GM21360 (cell line): Measurements from ENCODE around the gene ADAMTSL2.

Experiments
- ATAC-seq: cut with Tn5 transposase; IDR thresholded peaks from one replicate; pipeline ENCODE4 v1.9.1; 2021; ENCODE audit warnings: mild to moderate bottlenecking, moderate library complexity; ENCODE audit not compliant: unreplicated experiment

Gene ADAMTSL2

DNA sequence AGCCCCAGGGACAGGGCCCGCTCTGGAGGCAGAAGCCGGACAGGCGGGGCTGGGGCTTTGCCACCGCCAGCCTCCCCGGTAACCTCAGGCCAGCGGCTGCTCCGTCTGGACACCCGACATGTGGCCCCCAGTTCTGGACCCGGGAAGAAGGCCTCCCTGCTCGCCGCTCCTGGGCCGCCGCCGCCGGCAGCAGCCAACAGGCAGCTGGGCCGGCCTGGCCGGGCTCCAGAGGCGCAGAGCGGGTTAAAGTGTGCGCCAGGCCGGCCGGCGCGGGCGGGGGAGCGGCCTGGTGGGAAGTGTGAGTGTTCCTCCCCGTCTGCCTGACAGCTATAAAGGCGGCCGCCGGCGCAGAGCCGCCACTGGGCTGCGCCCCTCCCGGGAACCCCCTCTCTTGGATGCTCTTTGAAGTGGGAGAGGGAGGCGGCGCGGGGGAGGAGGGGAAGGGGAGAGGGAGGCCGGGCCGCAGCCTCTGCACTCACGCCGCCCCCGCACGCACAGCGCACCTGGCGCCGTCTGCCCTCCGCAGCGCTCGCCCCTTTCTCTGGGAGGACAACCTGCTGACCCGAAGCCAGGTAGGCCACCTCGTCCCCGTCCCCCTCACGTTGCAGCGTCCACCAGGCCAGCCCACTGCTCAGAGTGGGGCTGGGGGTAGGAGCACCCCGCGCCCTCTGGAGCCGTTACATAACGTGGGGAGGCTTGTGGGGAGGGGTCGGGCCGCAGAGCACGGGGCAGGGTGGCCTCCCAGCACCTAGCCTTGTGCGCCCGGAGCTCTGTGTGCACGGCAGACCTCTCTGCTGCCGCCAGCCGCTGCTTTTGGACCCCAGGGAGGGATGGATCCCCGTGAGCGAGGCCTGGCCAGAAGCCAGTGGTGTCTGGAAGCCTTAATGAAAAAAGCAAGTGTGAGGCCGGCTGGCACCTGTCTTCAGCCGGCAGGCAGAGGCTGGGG, at the start of gene ADAMTSL2:
Gene ADAMTSL2 (plus strand): TSS at position 359 of the 946 bp plus-strand sequence. CDS start 2,009 bp downstream, outside the sequence.
- ATAC-seq: no peak

DNA sequence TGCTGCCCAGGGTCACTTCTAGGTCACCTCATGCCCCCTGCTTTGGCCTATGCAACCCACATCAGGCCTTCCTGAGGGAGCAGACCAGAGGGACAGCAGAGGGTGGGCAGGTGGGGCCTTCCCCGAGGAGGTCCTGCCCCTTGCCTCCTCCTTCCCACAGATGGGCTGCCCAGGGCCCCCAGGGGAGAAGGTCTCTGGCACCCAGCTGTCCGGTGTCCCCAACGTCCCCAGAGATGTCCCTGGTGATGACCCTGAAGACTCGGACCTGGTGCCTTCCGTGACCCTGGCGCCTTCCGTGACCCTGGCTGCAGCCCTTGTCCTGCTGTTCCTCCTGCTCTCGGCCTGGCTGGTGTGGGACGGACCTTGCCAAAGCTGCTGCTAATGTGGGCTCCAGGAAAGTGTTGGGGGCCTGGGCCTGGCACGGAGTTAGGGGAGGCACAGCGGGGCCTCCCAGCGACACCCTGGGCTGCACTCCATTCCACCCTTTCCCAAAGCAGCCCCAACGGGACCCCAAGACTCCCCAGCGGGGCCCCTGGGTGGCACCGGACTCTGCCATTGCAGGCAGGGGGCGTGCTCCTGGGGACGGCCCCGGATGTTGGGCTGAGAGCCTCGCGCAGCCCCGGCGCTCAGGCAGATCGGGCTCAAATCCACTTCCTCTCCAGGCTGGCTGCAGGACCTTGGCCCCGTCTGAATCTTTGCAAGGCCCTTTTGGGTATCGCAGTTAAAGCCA, 48.8 kb upstream of the ADAMTSL2 start:
- no peak for ATAC-seq

DNA sequence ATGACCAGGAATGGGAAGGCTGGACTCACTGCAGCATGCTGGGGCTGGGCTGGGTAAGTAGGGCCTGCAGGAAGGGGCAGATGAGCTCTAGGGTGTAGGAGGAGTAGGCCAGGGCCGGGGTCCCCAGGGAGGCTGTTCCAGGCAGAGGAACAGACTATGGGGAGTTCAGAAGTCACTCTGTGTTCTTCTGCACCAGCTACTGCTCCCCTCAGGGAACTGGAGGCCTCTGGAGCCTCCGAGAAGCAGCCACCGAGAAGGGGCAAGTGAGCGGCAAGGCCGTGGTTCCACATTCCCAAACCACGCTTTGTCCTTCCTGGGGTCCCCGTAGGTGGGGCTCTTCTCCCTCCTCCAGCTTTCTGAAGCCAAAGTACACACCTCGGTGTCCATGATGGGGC, 47.2 kb upstream of the ADAMTSL2 start:
- no peak for ATAC-seq

DNA sequence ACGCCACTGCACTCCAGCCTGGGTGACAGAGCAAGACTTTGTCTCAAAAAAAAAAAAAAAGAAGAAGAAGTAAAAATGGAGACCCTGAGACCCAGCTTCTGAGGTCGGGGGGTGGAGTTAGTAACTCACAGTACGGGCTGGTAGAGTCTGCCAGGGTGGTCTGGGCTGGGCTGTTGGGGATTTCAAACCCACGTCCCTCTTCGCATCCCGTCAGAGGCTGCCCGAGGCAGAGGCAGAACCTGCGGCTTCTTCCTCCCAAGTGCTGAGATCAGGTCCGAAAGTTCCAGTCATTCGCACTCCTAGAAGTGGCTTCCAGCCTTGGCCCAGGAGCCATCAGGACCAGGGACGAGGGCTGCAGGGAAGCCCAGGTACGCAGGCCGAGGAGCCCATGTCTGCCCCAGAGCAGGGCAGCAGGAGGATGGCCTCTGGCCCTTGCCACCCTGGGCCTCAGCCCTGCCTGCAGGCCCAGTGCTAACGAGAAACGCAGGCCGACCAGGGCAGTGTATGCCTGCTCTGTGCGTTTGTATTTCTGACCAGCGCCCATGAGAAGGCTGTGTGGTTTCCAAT, 45.7 kb upstream of the ADAMTSL2 start:
- no peak for ATAC-seq

DNA sequence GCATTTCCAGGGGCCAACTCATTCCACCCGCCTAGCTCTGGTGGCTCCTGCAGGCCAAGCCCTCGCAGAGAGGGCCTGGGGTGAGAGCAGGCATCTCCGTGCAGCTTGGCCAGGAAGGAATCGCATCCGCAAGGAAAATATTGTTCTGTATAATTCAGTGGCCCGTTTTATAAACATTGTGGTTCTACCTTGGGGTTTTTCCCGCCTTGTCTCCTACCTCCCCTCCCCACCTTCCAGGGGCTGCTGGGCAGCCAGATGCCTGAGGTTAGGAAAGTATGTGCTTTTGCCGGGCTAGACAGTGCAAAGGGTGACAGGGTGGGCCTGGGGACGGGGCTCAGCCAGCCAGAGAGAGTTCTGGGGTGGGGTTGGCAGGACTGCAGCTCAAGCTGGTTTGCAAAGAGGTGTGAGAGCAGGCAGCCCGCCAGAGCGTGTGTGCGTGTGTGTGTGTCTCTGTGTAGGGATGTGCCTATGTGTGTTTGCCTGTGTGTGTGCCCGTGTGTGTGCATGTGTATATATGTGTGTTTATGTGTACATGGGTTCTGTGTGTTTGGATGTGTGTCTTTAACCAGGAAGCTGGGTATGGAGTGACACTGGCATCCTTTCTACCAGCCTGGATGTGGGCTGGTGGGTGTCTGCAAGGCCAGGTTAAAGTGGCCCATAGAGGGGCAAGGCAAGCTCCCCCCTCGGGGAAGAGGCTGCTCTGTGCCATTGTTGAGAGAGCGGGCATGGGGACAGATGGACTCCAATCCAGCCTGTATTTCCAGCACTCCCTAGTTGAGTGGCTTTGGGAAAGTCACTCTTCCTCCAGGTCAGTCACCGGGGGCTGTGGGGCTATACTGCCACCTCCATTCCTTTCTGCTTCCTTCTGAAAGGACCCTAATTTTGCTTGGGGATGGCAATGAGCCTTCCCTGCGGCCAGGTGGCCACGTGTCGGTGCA, 45.0 kb upstream of the ADAMTSL2 start:
- no peak for ATAC-seq

DNA sequence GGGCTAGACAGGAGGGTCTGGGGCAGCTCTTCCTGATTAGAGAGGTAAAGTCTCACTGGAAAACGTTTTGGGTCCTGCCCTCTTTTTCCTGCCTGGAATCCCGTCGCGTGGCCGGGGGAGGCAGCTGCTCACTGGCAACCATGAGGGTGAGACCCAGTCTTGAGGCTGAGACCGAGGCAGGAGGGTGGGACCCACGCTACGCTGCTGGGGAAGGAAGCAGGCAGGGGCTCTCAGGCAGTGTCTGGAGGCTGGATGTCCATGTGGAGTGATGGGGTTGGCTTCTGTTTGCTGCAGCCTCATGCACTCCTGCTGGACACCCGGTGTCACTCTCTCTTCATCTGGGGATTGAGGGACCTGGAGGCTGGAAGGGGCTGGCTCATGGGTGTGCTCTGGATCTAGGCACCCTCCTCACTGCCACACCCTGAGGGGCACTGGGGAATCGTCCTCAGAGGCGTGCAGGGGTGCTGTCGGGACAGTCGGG, 44.3 kb upstream of the ADAMTSL2 start:
- no peak for ATAC-seq

DNA sequence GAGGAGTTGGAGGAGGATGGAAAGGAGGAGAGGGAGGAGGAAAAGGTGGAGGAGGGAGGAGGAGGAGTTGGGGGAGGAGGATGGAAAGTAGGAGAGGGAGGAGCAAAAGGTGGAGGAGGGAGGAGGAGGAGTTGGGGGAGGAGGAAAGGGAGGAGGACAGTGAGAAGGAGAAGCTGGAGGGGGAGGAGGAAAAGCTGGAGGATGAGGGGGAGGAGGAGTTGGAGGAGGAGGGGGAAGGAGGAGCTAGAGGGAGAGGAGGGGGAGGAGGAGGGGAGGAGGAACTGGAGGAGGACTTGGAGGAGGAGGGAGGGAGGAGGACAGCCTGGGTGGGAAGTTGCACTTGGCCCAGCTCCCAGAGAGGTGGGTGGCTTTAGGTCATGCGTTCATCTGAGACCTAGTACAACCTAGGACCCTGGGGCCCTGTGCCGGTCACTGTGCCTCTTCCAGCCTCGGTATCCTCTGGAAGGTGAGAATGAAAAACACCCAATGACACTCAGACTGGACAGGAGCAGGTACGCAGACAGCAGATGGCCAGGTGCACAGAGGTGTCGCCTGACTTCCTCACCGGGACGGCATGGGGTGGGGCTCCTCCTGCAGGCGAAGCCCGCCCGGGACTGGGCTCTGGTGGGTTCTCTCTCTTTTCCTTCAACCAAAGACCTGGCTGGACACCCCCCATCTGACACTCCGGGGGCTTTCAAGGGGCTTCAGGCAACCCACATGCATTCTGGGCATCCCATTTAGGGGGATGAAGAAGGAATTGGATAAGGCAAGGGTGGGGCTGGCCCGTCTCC, 43.4 kb upstream of the ADAMTSL2 start:
- ATAC-seq: no peak

DNA sequence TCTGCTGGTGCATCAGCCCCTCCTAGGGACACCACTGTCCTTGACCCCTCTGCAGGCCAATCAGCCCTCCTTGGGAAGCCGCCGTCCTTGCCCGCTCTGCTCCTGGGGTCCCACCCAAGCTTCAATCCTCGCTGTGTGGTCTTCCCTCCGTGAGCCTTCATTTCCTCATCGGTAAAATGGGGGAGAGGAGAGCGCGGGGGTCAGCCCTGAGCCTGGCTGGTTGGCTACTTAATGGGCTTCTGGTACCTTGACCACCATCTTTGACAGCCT, 42.9 kb upstream of the ADAMTSL2 start:
- ATAC-seq: no peak

DNA sequence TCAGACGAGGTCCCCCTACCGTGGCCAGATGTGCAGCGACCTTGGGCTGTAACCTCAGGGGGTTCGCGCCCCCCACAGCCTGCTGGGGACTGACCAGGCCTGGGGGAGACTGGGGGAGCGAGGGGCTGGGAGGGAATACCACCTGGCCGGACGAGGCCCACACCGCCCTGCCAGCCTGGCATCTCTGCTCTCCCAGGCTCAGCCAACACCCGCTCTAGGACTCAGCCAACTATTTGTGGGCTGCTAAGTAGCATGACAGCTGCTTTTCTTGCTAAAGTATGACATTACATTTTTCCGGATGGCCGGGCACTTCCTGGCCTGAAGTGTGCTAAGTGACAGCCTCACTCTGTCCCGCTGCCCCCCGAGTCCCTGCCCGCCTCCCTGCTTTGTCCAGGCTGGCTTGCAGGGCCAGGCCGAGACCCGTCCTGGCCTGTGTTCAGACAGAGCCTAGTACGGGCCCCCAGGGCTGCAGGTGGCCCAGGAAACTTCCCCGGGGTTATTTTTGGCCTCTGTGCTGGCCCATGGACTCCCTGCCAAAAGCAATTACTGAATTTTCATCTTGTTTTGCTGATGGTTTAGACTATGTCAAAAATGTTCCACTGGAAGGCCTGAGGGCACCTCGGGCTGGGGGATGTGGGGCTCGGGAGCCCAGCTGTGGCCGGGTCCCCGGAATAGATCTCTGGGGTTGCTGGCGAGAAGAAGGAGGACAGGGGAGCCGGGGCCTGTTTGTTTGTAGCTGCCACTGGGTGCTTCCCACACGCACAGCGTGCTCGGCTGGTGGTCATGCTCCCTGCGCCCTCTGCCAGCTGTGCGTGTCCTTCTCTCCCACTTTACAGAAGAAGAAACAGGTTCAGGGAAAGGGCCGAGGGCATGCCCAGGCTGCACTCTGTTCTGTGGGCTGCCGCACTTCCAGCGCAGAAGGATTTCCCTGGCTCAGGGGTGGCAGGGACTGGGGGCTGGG, 42.2 kb upstream of the ADAMTSL2 start:
- no peak for ATAC-seq

DNA sequence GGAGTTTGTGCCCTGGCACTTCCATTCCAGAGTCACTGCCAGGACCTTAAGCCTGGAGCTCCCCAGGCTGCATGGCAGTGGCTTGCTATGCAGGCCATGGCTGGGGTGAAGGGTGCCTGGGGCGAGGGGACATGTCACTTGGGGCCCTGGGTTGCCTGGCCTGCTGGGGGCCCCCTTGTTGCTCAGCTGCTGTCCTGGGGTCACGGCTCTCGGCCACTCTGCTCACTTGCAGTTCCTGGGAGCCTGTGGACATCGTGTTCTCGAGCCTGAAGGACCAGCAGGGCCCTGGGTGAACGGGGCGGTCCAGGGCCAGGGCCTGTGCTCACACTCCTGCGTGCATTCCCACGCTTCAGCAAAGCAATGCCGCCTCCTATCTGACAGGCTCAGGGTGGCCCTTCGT, 41.1 kb upstream of the ADAMTSL2 start:
- no peak for ATAC-seq

DNA sequence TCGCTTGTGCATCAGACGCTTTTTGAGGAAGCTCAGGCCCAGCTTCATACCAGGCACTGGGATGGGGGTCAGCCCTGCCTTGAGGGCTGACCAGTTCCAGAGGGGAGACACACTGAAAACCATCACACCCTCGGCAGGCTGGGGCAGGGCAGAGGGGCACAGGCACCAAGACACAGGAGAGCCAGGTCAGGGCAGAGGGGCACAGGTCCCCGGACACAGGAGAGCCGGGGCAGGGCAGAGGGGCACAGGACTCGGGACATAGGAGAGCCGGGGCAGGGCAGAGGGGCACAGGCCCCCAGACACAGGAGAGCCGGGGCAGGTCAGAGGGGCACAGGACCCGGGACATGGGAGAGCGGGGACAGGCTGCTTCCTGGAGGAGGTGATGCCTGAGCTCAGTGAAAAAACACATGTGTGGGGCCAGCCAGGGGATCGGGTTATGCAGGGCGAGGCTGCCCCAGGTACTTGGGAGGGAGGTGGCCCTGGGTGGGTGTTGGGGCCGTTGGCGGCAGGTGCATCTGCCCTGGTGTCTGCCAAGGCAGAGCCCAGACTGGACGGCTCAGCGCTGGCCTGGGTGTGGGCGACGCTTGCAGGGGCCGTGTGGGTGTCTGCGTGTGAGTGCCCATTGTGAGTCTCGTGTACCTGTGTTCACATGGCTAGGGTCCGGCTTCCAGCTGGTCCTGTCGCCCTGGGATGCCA, 40.5 kb upstream of the ADAMTSL2 start:
- ATAC-seq: no peak

DNA sequence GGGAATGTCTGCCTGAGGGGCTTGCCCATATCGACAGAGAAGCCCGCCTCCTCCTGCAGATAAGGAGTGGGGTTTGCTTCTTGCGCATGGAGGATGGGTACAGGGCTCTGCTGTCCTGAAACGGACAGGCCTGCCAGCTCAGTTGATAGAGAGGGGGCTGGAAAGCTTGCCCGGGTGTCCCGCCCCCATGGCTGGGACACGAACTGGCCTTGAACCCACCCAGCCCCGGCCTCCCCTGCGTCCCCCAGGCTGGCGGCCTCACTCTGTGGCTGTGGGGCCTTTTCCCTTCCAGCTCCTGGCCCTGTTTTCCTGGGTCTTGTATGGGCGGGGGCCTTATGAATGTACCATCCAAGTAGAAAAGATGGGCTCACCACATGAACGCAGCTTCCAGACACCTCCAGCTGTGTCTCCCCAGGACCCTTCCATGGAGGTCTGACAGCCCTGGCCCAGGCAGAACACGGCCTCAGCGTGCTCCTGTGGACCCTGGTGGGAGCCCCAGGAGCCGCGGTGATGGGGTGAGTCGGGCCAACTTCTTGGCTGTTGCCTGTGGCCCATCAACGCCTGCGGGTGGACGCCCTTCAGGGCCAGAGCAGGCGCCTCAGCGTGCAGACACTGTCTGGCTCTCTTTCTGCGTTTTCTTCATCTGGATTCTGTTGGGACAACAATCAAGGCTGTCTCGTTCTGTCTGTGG, 39.7 kb upstream of the ADAMTSL2 start:
- ATAC-seq: no peak

DNA sequence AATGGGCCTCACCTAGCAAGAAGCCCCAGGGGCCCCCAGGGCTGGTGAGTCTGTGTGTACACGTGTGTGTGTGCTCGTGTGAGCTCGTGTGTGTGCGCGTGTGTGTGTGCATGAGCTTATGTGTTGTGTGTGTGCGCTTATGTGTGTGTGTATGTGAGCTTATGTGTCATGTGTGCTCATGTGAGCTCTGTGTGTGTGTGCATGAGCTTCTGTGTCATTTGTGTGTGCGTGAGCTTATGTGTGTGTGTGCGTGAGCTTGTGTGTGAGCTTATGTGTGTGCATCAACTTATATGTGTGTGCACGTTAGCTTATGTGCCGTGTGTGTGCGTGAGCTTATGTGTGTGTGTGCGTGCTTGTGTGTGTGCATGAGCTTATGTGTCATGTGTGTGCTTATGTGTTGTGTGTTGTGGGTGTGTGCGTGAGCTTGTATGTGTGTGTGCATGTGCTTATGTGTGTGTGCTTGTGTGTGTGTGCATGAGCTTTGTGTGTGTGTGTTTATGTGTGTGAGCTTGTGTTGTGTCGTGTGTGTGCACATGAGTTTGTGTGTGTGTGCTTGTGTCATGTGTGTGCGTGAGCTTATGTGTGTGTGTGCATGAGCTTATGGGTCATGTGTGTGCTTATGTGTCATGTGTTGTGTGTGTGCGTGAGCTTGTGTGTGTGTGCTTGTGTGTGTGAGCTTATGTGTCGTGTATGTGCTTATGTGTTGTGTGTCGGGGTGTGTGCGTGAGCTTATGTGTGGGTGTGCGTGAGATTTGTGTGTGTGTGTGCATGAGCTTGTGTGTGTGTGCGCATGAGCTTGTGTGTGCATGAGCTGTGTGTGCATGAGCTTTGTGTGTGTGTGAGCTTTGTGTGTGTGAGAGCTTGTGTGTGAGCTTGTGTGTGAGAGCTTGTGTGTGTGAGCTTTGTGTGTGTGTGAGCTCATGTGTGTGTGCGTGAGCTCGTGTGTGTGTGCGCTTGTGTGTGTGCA, 38.9 kb upstream of the ADAMTSL2 start:
- ATAC-seq: no peak

DNA sequence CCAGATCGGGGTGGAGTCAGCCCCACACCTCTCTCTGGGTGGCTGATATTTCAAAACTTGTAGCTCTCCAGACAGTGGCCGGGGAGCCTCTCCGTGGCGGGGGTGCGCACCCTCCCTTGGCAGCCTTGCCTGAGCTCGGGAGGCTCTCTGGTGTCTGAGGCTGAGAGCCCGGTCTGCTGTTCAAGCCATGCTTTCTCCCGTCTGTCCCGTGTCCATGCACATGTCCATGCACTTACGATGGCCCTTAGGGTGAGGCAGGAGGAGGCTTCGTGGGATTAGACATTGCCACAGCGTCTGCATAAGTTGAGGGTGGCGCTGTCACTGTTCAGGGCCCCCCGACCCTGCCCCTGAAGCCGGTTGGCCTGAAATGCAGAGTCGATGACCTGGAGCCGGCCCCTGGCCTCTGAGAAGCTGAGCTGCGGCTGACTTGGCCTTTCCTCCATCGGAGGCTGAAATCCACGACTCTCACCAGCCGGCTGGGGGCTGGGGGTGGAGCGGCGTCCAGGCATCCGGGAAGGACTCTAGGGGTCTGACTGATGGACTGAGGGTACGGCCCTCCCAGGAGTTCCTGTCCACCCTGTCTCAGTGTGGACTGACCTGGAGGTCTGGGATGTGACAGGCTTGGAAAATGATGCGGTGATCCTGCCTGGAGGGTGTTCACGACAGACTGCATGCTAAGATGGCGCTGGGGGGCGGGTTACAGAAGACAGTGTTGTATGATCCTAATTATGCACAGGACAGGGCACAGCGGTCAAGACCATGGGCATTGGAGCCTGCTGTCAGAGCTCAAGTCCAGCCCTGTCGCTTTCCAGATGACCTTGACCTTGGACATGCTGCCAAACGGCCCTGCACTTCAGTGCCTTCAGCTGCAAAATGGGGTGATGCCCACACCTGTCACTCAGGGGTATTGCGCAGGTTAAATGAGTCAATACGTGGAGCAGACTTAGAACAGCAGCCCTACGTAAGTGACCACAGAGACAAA, 37.4 kb upstream of the ADAMTSL2 start:
- no peak for ATAC-seq
